Choroid plexus epithelial cell (primary cell): ENCODE measurements around the gene SMPD3.

Experiments used
- DNase-seq: peaks from one replicate; pipeline ENCODE4 v3.0.0-alpha.2; 2010; ENCODE audit warnings: low read depth
- H3K4me3 ChIP-seq: 2 replicates; pipeline ENCODE4 v1.5.1; 2011; ENCODE audit warnings: low read depth, mild to moderate bottlenecking, control low read depth, low read length, moderate library complexity
- CTCF ChIP-seq: conservative IDR thresholded peaks from 2 replicates; pipeline ENCODE4 v1.5.1; 2011; ENCODE audit warnings: low read depth, mild to moderate bottlenecking, control low read depth, inconsistent platforms, low read length, moderate library complexity

The SMPD3 gene

GRCh38 chr16:68416057-68417046 is 32.0 kb downstream of the SMPD3 start:
- DNase-seq, result no peak
- no peak overlapping the region for H3K4me3 ChIP-seq
- no peak for TF ChIP-seq CTCF

- DNase-seq, result no peak
- no peak overlapping the region for H3K4me3 ChIP-seq
- TF ChIP-seq CTCF, result no peak
Observed at GRCh38 chr16:68414581-68414980, 33.7 kb downstream of the SMPD3 start.

- no peak for DNase-seq
- TF ChIP-seq CTCF, result no peak
- H3K4me3 ChIP-seq, result no peak overlapping the region
Observed at GRCh38 chr16:68412061-68412460, 36.2 kb downstream of the SMPD3 start.

GRCh38 chr16:68411086-68411485 is 37.2 kb downstream of the SMPD3 start:
- H3K4me3 ChIP-seq, result no peak overlapping the region
- DNase-seq, result no peak
- TF ChIP-seq CTCF, result no peak

GRCh38 chr16:68408967-68409366 is 39.3 kb downstream of the SMPD3 start:
- no peak for DNase-seq
- TF ChIP-seq CTCF, result no peak
- no peak overlapping the region for H3K4me3 ChIP-seq

- H3K4me3 ChIP-seq, result no peak overlapping the region
Observed at GRCh38 chr16:68408428-68408827, 39.9 kb downstream of the SMPD3 start.

More at GRCh38 chr16:68408428-68408827, 39.9 kb downstream of the SMPD3 start:
- TF ChIP-seq CTCF, result no peak
- DNase-seq, result no peak
